Endodermal cell (in vitro differentiated cells): Measurements from ENCODE around the gene CDHR1. TPM values are rescaled to one million over a fixed set of nuclear protein-coding genes. Genes with fewer than 3 reads are reported as not detected.
A peak's percentile ranks its signal among the peaks of the same experiment; 100 is the strongest.

Experiments
- DNase-seq: peaks from one replicate; pipeline ENCODE4 v3.0.0-alpha.2; 2017
- H3K27ac ChIP-seq: 2 replicates; pipeline ENCODE4 v1.5.1; 2013; ENCODE audit warnings: mild to moderate bottlenecking, low read depth, low read length, moderate library complexity
- H3K27me3 ChIP-seq: 2 replicates; pipeline ENCODE4 v1.6.1; 2013; ENCODE audit warnings: mild to moderate bottlenecking, low read length, moderate library complexity; ENCODE audit not compliant: insufficient read depth, control insufficient read depth, poor library complexity, severe bottlenecking
- H3K36me3 ChIP-seq: 2 replicates; pipeline ENCODE4 v1.7.0; 2013; ENCODE audit warnings: mild to moderate bottlenecking, low read length, moderate library complexity; ENCODE audit not compliant: control insufficient read depth, insufficient read depth
- H3K4me1 ChIP-seq: one replicate; pipeline ENCODE4 v1.7.0; 2013; ENCODE audit warnings: low read length; ENCODE audit not compliant: control insufficient read depth, insufficient read depth
- H3K4me3 ChIP-seq: 2 replicates; pipeline ENCODE4 v1.5.1; 2013; ENCODE audit warnings: mild to moderate bottlenecking, low read length, moderate library complexity
- H3K9ac ChIP-seq: 2 replicates; pipeline ENCODE4 v1.6.1; 2013; ENCODE audit warnings: mild to moderate bottlenecking, low read length, moderate library complexity; ENCODE audit not compliant: poor library complexity, severe bottlenecking; ENCODE audit errors: extremely low read depth
- H3K9me3 ChIP-seq: 2 replicates; pipeline ENCODE4 v1.6.1; 2013; ENCODE audit warnings: mild to moderate bottlenecking, low read length, moderate library complexity; ENCODE audit not compliant: control insufficient read depth
- H3K27ac Mint-ChIP-seq: 2 replicates; pipeline ENCODE4 v1.8.0; 2020; ENCODE audit warnings: mixed read lengths
- H3K27me3 Mint-ChIP-seq: 2 replicates; pipeline ENCODE4 v1.8.0; 2021; ENCODE audit warnings: mild to moderate bottlenecking, mixed read lengths; ENCODE audit not compliant: insufficient read depth
- H3K36me3 Mint-ChIP-seq: 2 replicates; pipeline ENCODE4 v1.8.0; 2020; ENCODE audit warnings: low read depth, mixed read lengths
- H3K4me1 Mint-ChIP-seq: 2 replicates; pipeline ENCODE4 v1.8.0; 2020; ENCODE audit warnings: mixed read lengths
- H3K4me3 Mint-ChIP-seq: 2 replicates; pipeline ENCODE4 v1.8.0; 2020; ENCODE audit warnings: mild to moderate bottlenecking, moderate library complexity, mixed read lengths
- H3K9me3 Mint-ChIP-seq: 2 replicates; pipeline ENCODE4 v1.8.0; 2020; ENCODE audit warnings: mild to moderate bottlenecking, mixed read lengths
- CTCF ChIP-seq: fragments of 200-600 bp; sonication (generic); conservative IDR thresholded peaks from 2 replicates; pipeline ENCODE4 v1.5.0; 2021; ENCODE audit warnings: antibody characterized with exemption, mild to moderate bottlenecking
- WGBS, 2 experiments: methylation state at CpG; one replicate each; pipeline versions ENCODE4 v1.1.5 to v1.1.7; 2013; ENCODE audit warnings: missing lambda C conversion rate in 2 of 2, mixed read lengths in 1 of 2; ENCODE audit not compliant: insufficient coverage in 1 of 2, insufficient read length in 1 of 2; 5-methylcytosine and 5-hydroxymethylcytosine counted together
- total RNA-seq, 2 donors: library from RNA; stranded (reverse); fragmentation: NEBNext Ultra II Directional in 1 of 2; extraction: Animal tissue kit (Norgen Biotek cat#: 25700) in 1 of 2; gene quantifications; 2 replicates in 1 of 2; 3 replicates in 1 of 2; pipeline ENCODE4 v1.2.1, GENCODE V29; 2021

Gene CDHR1
- total RNA-seq, 2 donors from 2014 or later, result 0.77 to 4.1 TPM

- WGBS, 2 experiments, result 85 to 86% methylated on average over 3 to 4 of the region's 4 CpGs
- H3K4me3 Mint-ChIP-seq, result no peak overlapping the region
- H3K9ac ChIP-seq, result no peak overlapping the region
- peaks cover 14% of the 10 kb centered on the region for H3K27me3 ChIP-seq
- DNase-seq, result peak; percentile 22
- H3K27ac Mint-ChIP-seq, result no peak overlapping the region
- H3K36me3 ChIP-seq, result no peaks in the 10 kb centered on the region
- no peaks in the 10 kb centered on the region for H3K36me3 Mint-ChIP-seq
- H3K9me3 Mint-ChIP-seq, result no peaks in the 10 kb centered on the region
- TF ChIP-seq CTCF, result no peak
- no peaks in the 10 kb centered on the region for H3K9me3 ChIP-seq
- peaks cover 7% of the 10 kb centered on the region for H3K27me3 Mint-ChIP-seq
- no peak overlapping the region for H3K4me3 ChIP-seq
- H3K4me1 ChIP-seq, result no peaks in the 10 kb centered on the region
- no peaks in the 10 kb centered on the region for H3K4me1 Mint-ChIP-seq
- H3K27ac ChIP-seq, result no peak overlapping the region
Measured at GRCh38 chr10:84204610-84205009, 10.3 kb downstream of the CDHR1 start.

GRCh38 chr10:84205049-84205852 is 10.9 kb downstream of the CDHR1 start:
- H3K27ac ChIP-seq, result no peak overlapping the region
- no peak overlapping the region for H3K9ac ChIP-seq
- H3K27me3 ChIP-seq, result peaks cover 13% of the 10 kb centered on the region
- no peaks in the 10 kb centered on the region for H3K4me1 ChIP-seq
- H3K4me3 Mint-ChIP-seq, result no peak overlapping the region
- DNase-seq, result peak; percentile 94
- no peak overlapping the region for H3K27ac Mint-ChIP-seq
- H3K27me3 Mint-ChIP-seq, result peaks cover 4% of the 10 kb centered on the region
- H3K4me1 Mint-ChIP-seq, result no peaks in the 10 kb centered on the region
- TF ChIP-seq CTCF, result peak; percentile 90
- no peak overlapping the region for H3K4me3 ChIP-seq
- WGBS, 2 experiments, result 40 to 43% methylated on average over 5 to 7 of the region's 8 CpGs
- H3K9me3 ChIP-seq, result no peaks in the 10 kb centered on the region
- no peaks in the 10 kb centered on the region for H3K9me3 Mint-ChIP-seq
- no peaks in the 10 kb centered on the region for H3K36me3 ChIP-seq
- no peaks in the 10 kb centered on the region for H3K36me3 Mint-ChIP-seq

GRCh38 chr10:84205853-84206525 is 11.7 kb downstream of the CDHR1 start:
- WGBS, 2 experiments, result 71 to 84% methylated on average over 5 to 6 of the region's 6 CpGs
- Mint-ChIP-seq H3K27me3 (peaks cover 4% of the 10 kb centered on the region), H3K4me3 (no peak overlapping the region), H3K9me3 (no peaks in the 10 kb centered on the region), H3K27ac (no peak overlapping the region), H3K4me1 (no peaks in the 10 kb centered on the region), H3K36me3 (no peaks in the 10 kb centered on the region)
- Histone ChIP-seq H3K9me3 (no peaks in the 10 kb centered on the region), H3K9ac (no peak overlapping the region), H3K27me3 (peaks cover 13% of the 10 kb centered on the region), H3K36me3 (no peaks in the 10 kb centered on the region), H3K4me3 (no peak overlapping the region), H3K27ac (no peak overlapping the region), H3K4me1 (no peaks in the 10 kb centered on the region)
- DNase-seq, result peak; percentile 3
- no peak for TF ChIP-seq CTCF
